GM18861 (cell line): ENCODE measurements around the gene TMSB15A.
"Not testable (repeated sequence)": the region's sequence is repeated elsewhere in the genome, so short reads cannot be mapped to it uniquely, and the experiment has no call there.

Experiments used
- ATAC-seq: cut with Tn5 transposase; IDR thresholded peaks from one replicate; pipeline ENCODE4 v1.9.1; 2021; ENCODE audit not compliant: unreplicated experiment

The TMSB15A gene

DNA sequence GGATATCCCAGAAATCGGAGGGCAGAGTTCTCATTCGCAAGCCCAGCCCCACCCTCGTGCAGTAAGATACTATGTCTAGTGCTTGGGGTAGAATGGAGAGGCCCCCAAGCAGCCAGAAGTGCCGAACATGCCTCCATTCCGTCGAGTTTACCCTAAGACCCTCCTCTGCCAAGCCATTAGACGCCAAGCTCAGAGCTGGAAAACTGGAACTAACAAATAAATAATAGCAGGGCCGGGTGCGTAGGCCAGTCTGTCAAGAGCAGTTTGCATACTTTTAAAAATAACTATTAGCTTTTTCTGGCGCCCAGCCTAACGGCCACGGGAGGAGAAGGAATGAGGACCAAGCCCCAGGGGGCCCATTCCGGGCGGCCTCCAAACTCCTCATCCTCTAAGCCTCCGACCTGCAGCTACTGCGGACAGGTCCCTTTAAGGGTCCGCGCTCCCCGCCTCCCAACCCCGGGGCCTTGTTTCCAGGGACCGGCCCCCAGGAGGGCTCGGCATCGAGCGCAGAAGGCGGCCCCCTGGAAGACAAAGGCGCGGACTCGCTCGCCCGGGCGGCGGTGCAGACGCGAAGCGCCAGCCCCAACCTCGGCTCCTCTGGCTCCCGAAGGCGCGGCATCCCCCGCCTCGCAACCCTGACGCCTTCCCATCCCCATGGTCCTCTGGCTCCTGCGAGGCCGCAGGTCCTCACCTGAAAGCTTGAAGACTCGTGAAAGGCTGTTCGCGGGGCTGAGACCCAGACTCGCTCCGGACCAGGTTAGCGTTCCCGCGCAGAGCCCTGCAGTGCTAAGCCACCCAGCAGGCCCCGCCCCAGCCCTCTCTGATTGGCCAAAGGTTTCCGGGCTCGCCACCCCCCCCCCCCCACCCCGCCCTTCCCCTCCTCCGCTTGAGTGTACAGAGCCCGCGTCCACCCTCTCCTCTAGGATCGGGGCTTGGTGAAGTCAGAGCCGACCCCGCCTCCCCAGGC, at the start of gene TMSB15A:
Gene TMSB15A (minus strand): TSS at position 765 of the 967 bp plus-strand sequence.
- peak; percentile 48 for ATAC-seq

DNA sequence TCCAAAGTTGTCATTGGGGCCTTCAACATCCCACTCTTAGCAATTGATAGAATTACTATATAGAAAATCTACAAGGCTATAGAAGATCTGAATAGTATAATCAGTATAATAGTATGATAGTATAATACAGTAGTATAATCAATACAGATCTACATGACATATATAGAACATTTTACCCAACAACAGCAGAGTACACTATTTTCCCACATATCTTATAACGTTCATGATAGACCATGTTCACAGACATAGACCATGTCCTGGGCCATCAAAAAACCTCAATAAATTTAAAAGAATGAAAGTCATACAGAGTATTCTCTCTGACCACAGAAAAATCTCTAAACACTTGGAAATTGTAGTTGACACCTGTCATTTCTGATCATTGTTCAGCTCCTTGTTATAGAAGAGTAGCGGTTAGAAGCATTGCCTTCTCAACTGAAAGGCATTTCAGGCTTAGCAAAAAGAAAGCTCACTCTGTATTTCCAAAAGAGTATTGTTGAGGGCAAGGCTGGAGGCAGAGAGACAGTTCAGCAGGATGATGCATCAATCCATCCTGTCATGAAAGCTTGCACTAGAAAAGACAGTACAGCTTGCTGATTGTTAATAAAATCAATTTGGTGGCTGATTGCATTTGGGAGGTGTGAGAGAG, 44.0 kb upstream of the TMSB15A start:
- ATAC-seq, result no peak

DNA sequence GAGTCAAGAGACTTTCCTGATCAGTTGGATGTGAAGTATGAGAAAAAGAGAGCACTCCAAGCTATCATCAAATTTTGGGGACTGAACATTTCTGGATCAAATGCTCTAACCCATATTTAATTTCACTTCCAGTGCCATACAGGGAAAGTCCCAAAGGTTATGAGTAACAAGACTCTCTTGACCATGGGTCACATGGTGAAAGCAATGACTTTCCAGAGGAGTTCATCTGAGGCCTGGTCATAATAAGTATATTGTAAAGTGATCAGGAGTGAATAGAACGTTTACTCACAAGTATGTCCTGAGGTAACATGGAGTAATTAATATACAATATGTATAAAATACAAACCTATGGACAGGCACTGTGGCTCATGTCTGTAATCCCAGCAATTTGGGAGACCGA, 42.1 kb upstream of the TMSB15A start:
- no peak for ATAC-seq

DNA sequence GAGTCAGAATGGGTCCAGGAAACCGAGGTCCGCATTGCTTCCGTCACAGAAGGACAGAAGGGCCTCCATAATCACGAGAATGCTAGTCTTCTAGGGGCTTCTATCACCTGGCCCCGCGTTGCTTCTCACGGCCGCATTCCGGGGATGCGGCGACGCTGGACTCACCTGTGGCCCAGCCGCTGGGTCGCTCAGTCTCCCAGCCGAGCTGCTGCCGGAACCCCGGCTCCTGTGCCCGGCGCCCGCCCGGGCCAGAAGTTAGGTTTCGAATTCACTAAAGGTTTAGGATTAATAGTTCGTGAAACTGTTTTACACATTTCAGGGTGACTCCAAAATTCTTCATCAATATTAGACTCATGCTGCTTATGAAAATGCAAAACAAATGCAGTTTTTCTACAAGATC, 31.7 kb upstream of the TMSB15A start:
- ATAC-seq, result no peak

DNA sequence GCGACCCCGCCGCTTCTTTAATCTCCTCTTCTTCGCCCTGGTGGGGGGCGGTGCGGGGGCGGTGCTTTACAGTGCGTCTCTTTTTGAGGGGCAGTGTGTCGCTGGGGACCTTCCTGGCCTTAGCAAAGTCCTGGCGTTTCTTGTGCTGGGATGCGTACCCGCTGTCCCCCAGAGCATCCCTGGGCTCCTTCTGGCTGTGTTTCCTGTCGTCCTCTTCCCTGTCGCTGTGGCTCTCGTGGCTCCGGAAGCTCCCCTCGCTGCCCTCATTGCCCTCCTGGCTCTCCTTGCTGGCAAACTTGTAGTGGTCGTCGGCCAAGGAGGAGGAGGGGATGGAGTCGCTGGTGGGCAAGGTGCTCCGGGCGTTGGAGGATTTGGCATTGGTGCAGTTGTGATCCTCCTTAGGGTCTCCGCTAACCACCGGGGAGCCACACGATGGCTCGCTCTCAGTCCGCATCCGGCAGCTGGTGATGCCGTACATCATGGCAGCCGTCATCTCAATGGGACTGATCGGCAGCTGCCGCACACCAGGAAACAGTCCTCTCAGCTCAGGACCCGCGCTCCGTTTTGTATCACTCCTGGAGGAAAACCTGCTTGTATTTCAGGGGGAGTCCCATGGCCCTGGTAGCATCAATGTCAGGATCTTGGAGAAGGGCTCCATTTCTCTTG, 30.4 kb upstream of the TMSB15A start:
- ATAC-seq, result no peak

DNA sequence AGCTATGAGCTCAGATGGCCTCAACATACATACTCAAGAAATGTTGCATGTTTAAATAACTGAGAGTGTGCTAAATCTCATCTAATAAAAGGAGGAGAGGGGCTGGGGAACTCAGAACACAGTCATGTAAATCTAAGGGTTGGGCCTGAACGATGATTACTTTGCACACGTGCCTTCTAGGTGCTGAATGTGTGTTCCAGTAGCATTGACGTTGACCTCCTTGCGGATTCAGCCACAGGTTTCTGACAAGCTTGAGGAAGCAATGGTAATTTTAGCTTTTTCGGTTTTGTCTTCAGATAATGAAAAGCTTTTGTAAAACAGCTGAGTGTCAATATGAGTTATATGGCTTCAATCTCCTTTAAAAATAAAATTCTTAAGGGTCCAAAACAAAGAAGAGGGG, 29.6 kb upstream of the TMSB15A start:
- ATAC-seq, result not testable (repeated sequence)

DNA sequence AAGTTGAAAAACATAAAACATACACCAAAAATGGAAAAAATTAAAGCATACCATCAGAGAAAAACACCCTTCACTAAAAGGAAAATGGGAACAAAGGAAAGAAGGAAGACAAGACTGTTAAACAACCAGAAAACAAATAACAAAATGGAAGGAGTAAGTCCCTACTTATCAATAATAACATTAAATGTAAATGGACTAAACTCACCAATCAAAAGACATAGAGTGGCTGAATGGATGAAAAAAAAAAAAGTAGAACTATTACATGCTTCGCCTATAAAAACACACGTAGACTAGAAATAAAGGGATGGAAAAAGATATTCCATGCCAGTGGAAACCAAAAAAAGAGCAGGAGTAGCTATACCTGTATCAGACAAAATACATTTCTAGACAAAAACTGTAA, 19.4 kb upstream of the TMSB15A start:
- no peak for ATAC-seq

DNA sequence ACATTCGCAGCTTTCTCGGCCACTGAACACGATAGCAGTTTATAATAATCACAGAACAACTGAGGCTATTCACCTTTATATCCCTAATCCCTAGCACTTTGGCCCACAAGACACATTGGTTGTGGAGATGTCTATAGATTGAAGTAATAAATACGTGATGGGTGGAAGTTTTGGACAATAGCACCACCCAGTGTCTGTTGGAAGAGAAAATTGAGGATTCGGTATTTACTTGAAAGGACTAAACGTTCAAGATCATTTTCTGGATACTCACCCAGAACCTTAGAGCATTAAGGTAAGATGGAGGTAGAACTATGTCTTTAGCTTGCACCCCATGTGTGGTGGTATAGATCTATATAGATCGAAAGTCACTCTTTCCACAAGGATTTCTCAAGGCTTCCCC, 787 bp upstream of the TMSB15A start:
- ATAC-seq, result no peak

DNA sequence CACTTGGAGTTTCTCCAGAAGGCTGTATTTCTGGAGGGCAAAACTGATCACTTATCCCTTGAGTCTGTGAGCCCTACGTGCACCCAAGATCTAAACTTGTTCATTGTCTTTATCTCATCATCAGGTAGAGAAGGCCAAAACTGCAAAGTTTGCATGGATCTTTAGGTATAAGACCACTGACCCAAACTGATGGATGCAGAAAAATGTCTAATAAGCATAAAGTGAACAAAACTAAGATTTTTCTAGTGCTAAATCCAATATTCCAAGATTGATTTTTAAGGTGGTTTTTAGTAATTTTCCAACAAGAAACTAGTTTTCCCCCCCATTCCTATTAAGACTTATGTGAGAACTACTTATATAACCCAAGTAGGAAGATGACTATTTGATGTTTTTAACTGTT, 2.0 kb downstream of the TMSB15A start:
- ATAC-seq, result no peak

DNA sequence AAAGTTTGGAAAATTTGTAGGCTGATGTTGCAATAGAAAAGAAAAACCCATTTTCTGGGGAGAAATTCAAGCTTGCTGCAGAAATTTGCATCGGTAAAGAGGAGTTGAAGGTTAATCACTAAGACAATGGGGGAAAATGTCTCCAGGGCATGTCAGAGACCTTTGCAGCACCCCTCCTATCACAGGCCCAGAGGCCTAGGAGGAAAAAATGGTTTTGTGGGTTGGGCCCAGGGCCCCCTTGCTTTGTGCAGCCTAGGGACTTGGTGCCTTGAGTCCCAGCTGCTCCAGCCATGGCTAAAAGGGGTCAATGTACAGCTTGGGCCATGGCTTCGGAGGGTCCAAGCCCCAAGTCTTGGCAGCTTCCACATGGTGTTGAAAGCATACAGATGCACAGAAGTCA, 17.8 kb downstream of the TMSB15A start:
- ATAC-seq, result no peak

DNA sequence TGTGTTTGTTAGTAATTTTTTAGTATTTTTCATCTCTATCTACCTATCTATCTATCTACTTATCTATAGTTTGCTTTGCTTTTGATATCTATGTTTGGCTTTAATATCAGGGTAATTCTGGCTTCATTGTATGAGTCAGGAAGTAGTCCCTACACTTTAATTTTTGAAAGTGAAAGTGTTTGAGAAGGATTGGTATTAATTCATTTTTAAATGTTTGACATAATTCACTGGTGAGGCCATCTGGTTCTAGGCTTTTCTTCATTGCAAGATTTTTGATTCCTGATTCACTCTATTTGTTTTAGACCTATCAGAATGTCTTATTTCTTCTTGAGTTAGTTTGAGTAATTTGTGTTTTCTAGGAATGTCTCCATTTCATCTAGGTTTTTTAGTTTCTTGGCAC, 24.8 kb downstream of the TMSB15A start:
- no peak for ATAC-seq

DNA sequence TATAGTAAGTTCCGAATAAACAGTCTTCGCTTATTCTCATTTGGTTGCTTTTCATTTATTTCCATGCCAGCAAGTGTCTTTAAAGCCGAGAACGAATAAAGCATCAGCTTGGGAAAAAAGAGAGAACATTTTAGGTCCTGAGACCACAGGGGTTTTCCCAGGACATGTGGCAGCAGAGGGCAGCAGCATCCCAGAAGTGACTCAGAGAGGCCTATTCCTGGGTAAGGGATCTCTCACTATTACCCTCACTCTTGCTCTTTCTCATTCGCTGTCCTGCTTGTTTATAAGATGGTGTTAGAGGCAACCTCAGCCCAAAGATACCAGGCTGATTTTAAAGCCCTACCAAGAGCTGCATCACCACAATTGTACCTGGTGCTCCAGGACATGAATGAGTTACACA, 37.8 kb downstream of the TMSB15A start:
- not testable (repeated sequence) for ATAC-seq

DNA sequence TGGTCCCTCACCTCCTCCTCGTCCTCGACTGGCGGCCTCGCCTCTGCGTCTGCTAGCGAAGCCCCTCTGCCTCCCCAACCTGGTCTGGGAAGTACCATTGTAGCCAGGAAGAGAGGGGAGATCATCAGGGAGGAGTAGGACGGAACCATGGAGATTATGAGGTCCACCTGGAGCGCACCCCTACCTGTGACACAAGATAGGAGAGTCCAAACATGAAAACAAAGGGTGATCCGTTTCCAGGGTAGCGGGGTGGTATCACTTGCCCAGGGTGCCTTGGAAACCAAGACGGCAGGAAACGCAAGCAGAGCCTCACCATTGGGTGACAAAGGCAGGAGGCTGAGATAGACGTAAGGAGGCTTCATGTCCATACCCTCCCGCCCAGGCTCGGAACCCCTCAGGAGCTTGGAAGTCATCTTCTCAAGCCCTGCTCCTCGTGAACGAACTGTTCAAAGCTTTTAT, 44.7 kb downstream of the TMSB15A start, which contains the start of gene TCP11X2:
Gene TCP11X2 (minus strand): TSS at position 51 of the 459 bp plus-strand sequence.
- ATAC-seq, result not testable (repeated sequence)

DNA sequence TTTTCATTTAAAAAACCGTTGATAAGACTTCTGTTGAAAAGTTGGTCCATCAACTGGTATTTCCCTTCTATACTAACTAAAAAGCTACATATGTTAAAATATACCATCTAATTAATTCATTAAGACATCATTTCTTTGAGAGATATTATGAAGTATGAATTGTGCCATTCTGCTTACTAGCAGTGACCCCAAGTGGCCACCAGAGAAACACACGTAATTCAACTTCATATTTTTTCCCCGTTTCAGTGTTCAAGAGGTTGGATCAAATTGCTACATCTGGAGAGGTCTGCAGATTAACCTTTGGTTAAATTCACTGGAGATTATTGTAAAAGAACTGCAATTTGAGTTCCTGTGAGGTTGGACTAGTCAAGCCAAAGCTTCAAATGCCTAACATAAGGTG, 46.3 kb downstream of the TMSB15A start:
- ATAC-seq, result peak; percentile 62
